Measurements from ENCODE around the gene FMN2.

Gene FMN2

GRCh38 chr1:240341365-240342250 is 249.9 kb downstream of the FMN2 start:
- TF ChIP-seq CTCF (IDR thresholded peaks at IDR 0.05): no peak
- no peak overlapping the region for H3K27ac ChIP-seq

- TF ChIP-seq CTCF (IDR thresholded peaks at IDR 0.05) (no peak), ZFX (IDR thresholded peaks at IDR 0.05; ENCODE audit: borderline replicate concordance) (no peak)
- no peak overlapping the region for H3K27ac ChIP-seq
These were observed 250.6 kb downstream of the FMN2 start for GRCh38 chr1:240342251-240342625.

GRCh38 chr1:240343045-240343444 is 251.4 kb downstream of the FMN2 start:
- TF ChIP-seq ZFX (IDR thresholded peaks at IDR 0.05; ENCODE audit: borderline replicate concordance): no peak
- TF ChIP-seq CTCF (IDR thresholded peaks at IDR 0.05): no peak
- no peak overlapping the region for H3K27ac ChIP-seq

- TF ChIP-seq ZFX (IDR thresholded peaks at IDR 0.05; ENCODE audit: borderline replicate concordance) (no peak), CTCF (IDR thresholded peaks at IDR 0.05) (no peak)
- no peak overlapping the region for H3K27ac ChIP-seq
These were observed 252.3 kb downstream of the FMN2 start for GRCh38 chr1:240343966-240344365.

- TF ChIP-seq ZFX (IDR thresholded peaks at IDR 0.05; ENCODE audit: borderline replicate concordance) (no peak), CTCF (IDR thresholded peaks at IDR 0.05) (no peak)
- H3K27ac ChIP-seq: no peak overlapping the region
These were observed 253.2 kb downstream of the FMN2 start for GRCh38 chr1:240344918-240345317.

- TF ChIP-seq ZFX (IDR thresholded peaks at IDR 0.05; ENCODE audit: borderline replicate concordance) (no peak), CTCF (IDR thresholded peaks at IDR 0.05) (no peak)
- no peak overlapping the region for H3K27ac ChIP-seq
These were observed 258.0 kb downstream of the FMN2 start for GRCh38 chr1:240349695-240350094.

- H3K27ac ChIP-seq: no peak overlapping the region
- TF ChIP-seq CTCF (IDR thresholded peaks at IDR 0.05) (no peak), ZFX (IDR thresholded peaks at IDR 0.05; ENCODE audit: borderline replicate concordance) (no peak)
These were observed 259.2 kb downstream of the FMN2 start for GRCh38 chr1:240350910-240351331.
